Sigmoid colon (tissue), 3 donors: ENCODE data around the gene EFCAB8.
"Not testable (repeated sequence)": the region's sequence is repeated elsewhere in the genome, so short reads cannot be mapped to it uniquely, and the experiment has no call there.

Source experiments
- CTCF ChIP-seq, 4 experiments: fragments of 450-650 bp in 3 of 4; fragments of 200-600 bp in 1 of 4; IDR thresholded peaks; one replicate each; pipeline ENCODE4 v1.5.1; 2016 to 2019; ENCODE audit warnings: antibody characterized with exemption in 4 of 4, mild to moderate bottlenecking in 3 of 4, moderate library complexity in 2 of 4
- POLR2A ChIP-seq, 2 donors: fragments of 450-650 bp; IDR thresholded peaks; one replicate each; pipeline ENCODE4 v1.6.1; 2016; ENCODE audit warnings: antibody characterized with exemption in 2 of 2, mild to moderate bottlenecking in 2 of 2, moderate library complexity in 2 of 2

- TF ChIP-seq CTCF, POLR2A (IDR thresholded peaks at IDR 0.05): not testable (repeated sequence)
Measured at GRCh38 chr20:32904678-32905077, 46.0 kb downstream of the EFCAB8 start.
